NOMO-1 (cell line): ENCODE results near the gene FUT2.
A peak's percentile ranks its signal among the peaks of the same experiment; 100 is the strongest.

Source experiments
- DNase-seq, 2 experiments: peaks; one replicate each; lab custom pipeline; 2025; ENCODE audit not compliant: unreplicated experiment in 2 of 2; lab: John Stamatoyannopoulos, UW

The FUT2 gene

GRCh38 chr19:48724796-48725753 lies 29.3 kb downstream of the FUT2 start:
- peak; percentile 52 to 87 for DNase-seq

GRCh38 chr19:48726556-48726955 lies 30.8 kb downstream of the FUT2 start:
- DNase-seq, result peak; percentile 71 to 79

- no peak for DNase-seq
Observed at GRCh38 chr19:48728911-48729664, 33.3 kb downstream of the FUT2 start.

- DNase-seq, result no peak
Observed at GRCh38 chr19:48731452-48731851, 35.7 kb downstream of the FUT2 start.

GRCh38 chr19:48734625-48735024 lies 38.9 kb downstream of the FUT2 start:
- DNase-seq, result no peak

- DNase-seq, result no peak
Observed at GRCh38 chr19:48735031-48735615, 39.4 kb downstream of the FUT2 start.

GRCh38 chr19:48737360-48737998 lies 41.7 kb downstream of the FUT2 start:
- no peak for DNase-seq

- DNase-seq, result peak; percentile 79 to 91
Observed at GRCh38 chr19:48738557-48739403, 43.0 kb downstream of the FUT2 start.

GRCh38 chr19:48739404-48740163 lies 43.8 kb downstream of the FUT2 start:
- no peak for DNase-seq

GRCh38 chr19:48740164-48740972 lies 44.6 kb downstream of the FUT2 start, which contains the start of gene RASIP1:
TSS of gene RASIP1 (minus strand) at chr19:48740610. CDS start at chr19:48740282, 328 bp downstream.
- DNase-seq, result no peak

GRCh38 chr19:48741129-48741999 lies 45.6 kb downstream of the FUT2 start:
- no peak for DNase-seq

GRCh38 chr19:48742096-48742495 lies 46.3 kb downstream of the FUT2 start:
- DNase-seq, result no peak

- DNase-seq, result peak; percentile 55 to 61
Observed at GRCh38 chr19:48745208-48745995, 49.6 kb downstream of the FUT2 start.

GRCh38 chr19:48746110-48746509 lies 50.3 kb downstream of the FUT2 start:
- DNase-seq, result no peak

- DNase-seq, result peak; percentile 87 to 88
Observed at GRCh38 chr19:48746738-48747575, 51.2 kb downstream of the FUT2 start, which contains the start of gene IZUMO1. TSS of gene IZUMO1 (minus strand) at chr19:48746909. CDS start at chr19:48745859, 1,050 bp downstream.
